Activated CD4-positive, CD25-positive, alpha-beta regulatory T cell treated with anti-CD3 and anti-CD28 coated beads, Interleukin-2, amount 50 U/mL, for 16 hours (primary cell): Measurements from ENCODE around the gene DYNC1I2.
"Not testable (repeated sequence)": the region's sequence is repeated elsewhere in the genome, so short reads cannot be mapped to it uniquely, and the experiment has no call there.

Experiments used
- DNase-seq: peaks from one replicate; pipeline ENCODE4 v3.0.0-alpha.2; 2020; ENCODE audit warnings: low read depth, low spot score

Gene DYNC1I2

GRCh38 chr2:171712051-171712450 is 24.8 kb downstream of the DYNC1I2 start:
- no peak for DNase-seq

- no peak for DNase-seq
Observed at GRCh38 chr2:171718720-171719119, 31.5 kb downstream of the DYNC1I2 start.

GRCh38 chr2:171719660-171720059 is 32.4 kb downstream of the DYNC1I2 start:
- no peak for DNase-seq

- no peak for DNase-seq
Observed at GRCh38 chr2:171723716-171724683, 36.7 kb downstream of the DYNC1I2 start.

GRCh38 chr2:171726847-171727450 is 39.7 kb downstream of the DYNC1I2 start:
- no peak for DNase-seq

GRCh38 chr2:171728989-171729951 is 42.0 kb downstream of the DYNC1I2 start:
- DNase-seq, result no peak

- no peak for DNase-seq
Observed at GRCh38 chr2:171729952-171730317, 42.7 kb downstream of the DYNC1I2 start.

- DNase-seq, result no peak
Observed at GRCh38 chr2:171735991-171736710, 48.9 kb downstream of the DYNC1I2 start.

- no peak for DNase-seq
Observed at GRCh38 chr2:171741189-171741588, 53.9 kb downstream of the DYNC1I2 start.

- no peak for DNase-seq
Observed at GRCh38 chr2:171742760-171743159, 55.5 kb downstream of the DYNC1I2 start.

- DNase-seq, result no peak
Observed at GRCh38 chr2:171745141-171745540, 57.9 kb downstream of the DYNC1I2 start.

- DNase-seq, result no peak
Observed at GRCh38 chr2:171745806-171746205, 58.5 kb downstream of the DYNC1I2 start.

GRCh38 chr2:171747371-171747770 is 60.1 kb downstream of the DYNC1I2 start:
- DNase-seq, result no peak

- DNase-seq, result no peak
Observed at GRCh38 chr2:171754254-171754939, 67.1 kb downstream of the DYNC1I2 start.

- not testable (repeated sequence) for DNase-seq
Observed at GRCh38 chr2:171758762-171759161, 71.5 kb downstream of the DYNC1I2 start.

GRCh38 chr2:171761176-171761575 is 73.9 kb downstream of the DYNC1I2 start:
- DNase-seq, result not testable (repeated sequence)

- no peak for DNase-seq
Observed at GRCh38 chr2:171762879-171763573, 75.8 kb downstream of the DYNC1I2 start.

- DNase-seq, result no peak
Observed at GRCh38 chr2:171763602-171764001, 76.3 kb downstream of the DYNC1I2 start.

GRCh38 chr2:171771463-171771862 is 84.2 kb downstream of the DYNC1I2 start:
- no peak for DNase-seq

- DNase-seq, result no peak
Observed at GRCh38 chr2:171772373-171772772, 85.1 kb downstream of the DYNC1I2 start.
